ENCODE measurements around the gene IL10. TPM values are rescaled to one million over a fixed set of nuclear protein-coding genes. Genes with fewer than 3 reads are reported as not detected.

Gene IL10
- total RNA-seq, 1 donor from 2014 or later = not detected

- Mint-ChIP-seq H3K27ac (ENCODE audit: unreplicated experiment) (no peak overlapping the region), H3K4me1 (ENCODE audit: low read depth, unreplicated experiment) (peaks cover 27% of the 10 kb centered on the region), H3K9me3 (ENCODE audit: unreplicated experiment) (peaks cover 5% of the 10 kb centered on the region), H3K36me3 (ENCODE audit: unreplicated experiment) (no peaks in the 10 kb centered on the region), H3K27me3 (ENCODE audit: unreplicated experiment) (peaks cover 7% of the 10 kb centered on the region), H3K4me3 (ENCODE audit: unreplicated experiment) (no peak overlapping the region)
- no peak for DNase-seq
- TF ChIP-seq, protein P1, sequence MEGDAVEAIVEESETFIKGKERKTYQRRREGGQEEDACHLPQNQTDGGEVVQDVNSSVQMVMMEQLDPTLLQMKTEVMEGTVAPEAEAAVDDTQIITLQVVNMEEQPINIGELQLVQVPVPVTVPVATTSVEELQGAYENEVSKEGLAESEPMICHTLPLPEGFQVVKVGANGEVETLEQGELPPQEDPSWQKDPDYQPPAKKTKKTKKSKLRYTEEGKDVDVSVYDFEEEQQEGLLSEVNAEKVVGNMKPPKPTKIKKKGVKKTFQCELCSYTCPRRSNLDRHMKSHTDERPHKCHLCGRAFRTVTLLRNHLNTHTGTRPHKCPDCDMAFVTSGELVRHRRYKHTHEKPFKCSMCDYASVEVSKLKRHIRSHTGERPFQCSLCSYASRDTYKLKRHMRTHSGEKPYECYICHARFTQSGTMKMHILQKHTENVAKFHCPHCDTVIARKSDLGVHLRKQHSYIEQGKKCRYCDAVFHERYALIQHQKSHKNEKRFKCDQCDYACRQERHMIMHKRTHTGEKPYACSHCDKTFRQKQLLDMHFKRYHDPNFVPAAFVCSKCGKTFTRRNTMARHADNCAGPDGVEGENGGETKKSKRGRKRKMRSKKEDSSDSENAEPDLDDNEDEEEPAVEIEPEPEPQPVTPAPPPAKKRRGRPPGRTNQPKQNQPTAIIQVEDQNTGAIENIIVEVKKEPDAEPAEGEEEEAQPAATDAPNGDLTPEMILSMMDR (IDR thresholded peaks at IDR 0.05; ENCODE audit: partially characterized antibody, unreplicated experiment) = no peak
Measured at GRCh38 chr1:206741142-206741701, 31.1 kb downstream of the IL10 start.

DNA sequence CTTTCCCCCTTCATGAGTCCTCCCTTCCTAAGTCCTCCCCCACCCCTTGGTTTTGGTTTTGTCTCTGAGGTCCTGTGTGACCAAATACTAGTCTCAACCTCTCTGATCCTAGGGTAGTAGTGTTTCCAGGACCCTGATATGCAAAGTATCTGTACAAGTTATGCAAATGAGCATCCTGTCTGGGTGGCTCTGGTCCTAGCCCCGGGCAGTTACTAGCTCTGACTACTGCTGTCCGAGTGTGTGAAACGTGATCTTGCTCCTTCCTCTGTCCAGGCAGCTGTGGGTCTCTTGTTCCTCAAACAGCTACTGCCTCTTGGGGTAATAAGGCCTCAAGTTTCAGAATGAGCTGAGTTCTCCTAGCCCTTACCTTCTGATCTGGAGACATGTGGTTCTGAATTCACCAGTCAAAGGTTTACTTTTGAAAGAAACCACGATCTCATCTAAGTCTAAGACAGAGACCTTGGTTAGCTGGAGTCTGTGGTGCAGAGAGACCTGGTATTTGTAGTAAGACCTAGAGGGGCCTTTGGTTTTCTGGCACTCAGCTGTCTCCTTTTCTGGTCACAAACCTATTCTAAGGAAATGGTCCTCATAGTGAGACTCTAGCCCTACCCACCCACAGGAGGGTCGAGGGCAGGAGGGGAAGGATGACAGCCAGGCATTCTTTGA lies 32.8 kb downstream of the IL10 start:
- no peak for DNase-seq
- peaks cover 7% of the 10 kb centered on the region for H3K27me3 Mint-ChIP-seq (ENCODE audit: unreplicated experiment)
- H3K36me3 Mint-ChIP-seq (ENCODE audit: unreplicated experiment) = no peaks in the 10 kb centered on the region
- H3K4me1 Mint-ChIP-seq (ENCODE audit: low read depth, unreplicated experiment) = peaks cover 27% of the 10 kb centered on the region
- H3K4me3 Mint-ChIP-seq (ENCODE audit: unreplicated experiment) = no peak overlapping the region
- TF ChIP-seq, protein P1 (IDR thresholded peaks at IDR 0.05; ENCODE audit: partially characterized antibody, unreplicated experiment) = no peak
- H3K27ac Mint-ChIP-seq (ENCODE audit: unreplicated experiment) = peak overlapping the region; percentile 50
- peaks cover 5% of the 10 kb centered on the region for H3K9me3 Mint-ChIP-seq (ENCODE audit: unreplicated experiment)

- Mint-ChIP-seq H3K4me3 (ENCODE audit: unreplicated experiment) (peak overlapping the region; percentile 68), H3K27me3 (ENCODE audit: unreplicated experiment) (peaks cover 7% of the 10 kb centered on the region), H3K9me3 (ENCODE audit: unreplicated experiment) (peaks cover 6% of the 10 kb centered on the region), H3K27ac (ENCODE audit: unreplicated experiment) (peak overlapping the region; percentile 82), H3K36me3 (ENCODE audit: unreplicated experiment) (no peaks in the 10 kb centered on the region), H3K4me1 (ENCODE audit: low read depth, unreplicated experiment) (peaks cover 27% of the 10 kb centered on the region)
- DNase-seq = no peak
- TF ChIP-seq, protein P1 (IDR thresholded peaks at IDR 0.05; ENCODE audit: partially characterized antibody, unreplicated experiment) = peak; percentile 36
Measured at GRCh38 chr1:206738370-206739366, 33.6 kb downstream of the IL10 start.

GRCh38 chr1:206737729-206738201 lies 34.5 kb downstream of the IL10 start:
- peaks cover 27% of the 10 kb centered on the region for H3K4me1 Mint-ChIP-seq (ENCODE audit: low read depth, unreplicated experiment)
- no peak for DNase-seq
- peaks cover 10% of the 10 kb centered on the region for H3K27me3 Mint-ChIP-seq (ENCODE audit: unreplicated experiment)
- no peak overlapping the region for H3K4me3 Mint-ChIP-seq (ENCODE audit: unreplicated experiment)
- peaks cover 8% of the 10 kb centered on the region for H3K9me3 Mint-ChIP-seq (ENCODE audit: unreplicated experiment)
- no peaks in the 10 kb centered on the region for H3K36me3 Mint-ChIP-seq (ENCODE audit: unreplicated experiment)
- H3K27ac Mint-ChIP-seq (ENCODE audit: unreplicated experiment) = peak overlapping the region; percentile 82
- TF ChIP-seq, protein P1 (IDR thresholded peaks at IDR 0.05; ENCODE audit: partially characterized antibody, unreplicated experiment) = no peak
